Activated naive CD8-positive, alpha-beta T cell treated with anti-CD3 and anti-CD28 coated beads for 36 hours (primary cell): ENCODE results near the gene UEVLD. TPM values are rescaled to one million over a fixed set of nuclear protein-coding genes. Genes with fewer than 3 reads are reported as not detected.

Source experiments
- DNase-seq: peaks from one replicate; pipeline ENCODE4 v3.0.0; 2021
- H3K27ac Mint-ChIP-seq: one replicate; pipeline ENCODE4 v1.8.0; 2022; ENCODE audit warnings: mild to moderate bottlenecking, moderate library complexity, mixed read lengths
- H3K27me3 Mint-ChIP-seq: one replicate; pipeline ENCODE4 v1.8.0; 2022; ENCODE audit warnings: mild to moderate bottlenecking, mixed read lengths
- H3K36me3 Mint-ChIP-seq: one replicate; pipeline ENCODE4 v1.8.0; 2021; ENCODE audit warnings: mild to moderate bottlenecking, mixed read lengths
- H3K4me1 Mint-ChIP-seq: one replicate; pipeline ENCODE4 v1.8.0; 2021; ENCODE audit warnings: mixed read lengths
- H3K4me3 Mint-ChIP-seq: one replicate; pipeline ENCODE4 v1.8.0; 2022; ENCODE audit warnings: mild to moderate bottlenecking, moderate library complexity, mixed read lengths
- H3K9me3 Mint-ChIP-seq: one replicate; pipeline ENCODE4 v1.8.0; 2022; ENCODE audit warnings: mixed read lengths
- total RNA-seq, 2 experiments: library from RNA; stranded (reverse); gene quantifications; one replicate each; pipeline ENCODE4 v1.2.3, GENCODE V29; 2021

Gene UEVLD
- total RNA-seq, 2 experiments from 2014 or later: 15.4 to 15.7 TPM

DNA sequence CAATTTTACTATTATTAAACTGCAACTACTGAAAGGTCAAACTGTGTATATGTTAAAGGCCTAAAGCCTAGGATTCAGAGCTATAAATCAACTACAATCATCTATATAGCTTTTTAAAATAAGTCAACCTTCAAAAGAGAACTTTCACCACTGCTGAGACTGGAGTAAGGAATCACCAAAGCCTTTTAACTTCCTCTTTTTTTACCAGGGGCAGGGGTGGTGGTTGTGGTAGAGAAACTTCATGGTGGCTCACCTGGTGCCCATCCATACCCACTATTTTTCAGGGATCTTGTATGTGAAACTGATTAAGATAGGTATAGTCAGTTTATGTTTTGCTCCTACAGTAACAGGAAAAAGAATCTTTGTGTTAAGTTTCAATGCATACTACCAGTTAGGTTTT, 93.3 kb downstream of the UEVLD start:
- DNase-seq: no peak
- no peaks in the 10 kb centered on the region for H3K27me3 Mint-ChIP-seq
- no peak overlapping the region for H3K4me3 Mint-ChIP-seq
- peaks cover 15% of the 10 kb centered on the region for H3K36me3 Mint-ChIP-seq
- no peaks in the 10 kb centered on the region for H3K9me3 Mint-ChIP-seq
- peak overlapping the region; percentile 21 for H3K27ac Mint-ChIP-seq
- H3K4me1 Mint-ChIP-seq: peaks cover 6% of the 10 kb centered on the region

- Mint-ChIP-seq H3K4me3 (no peak overlapping the region), H3K27ac (no peak overlapping the region), H3K4me1 (peaks cover 6% of the 10 kb centered on the region), H3K27me3 (no peaks in the 10 kb centered on the region), H3K36me3 (peaks cover 11% of the 10 kb centered on the region), H3K9me3 (no peaks in the 10 kb centered on the region)
- DNase-seq: no peak
Observed at GRCh38 chr11:18493310-18493709, 95.2 kb downstream of the UEVLD start.

- Mint-ChIP-seq H3K9me3 (no peaks in the 10 kb centered on the region), H3K4me1 (peaks cover 6% of the 10 kb centered on the region), H3K27me3 (no peaks in the 10 kb centered on the region), H3K4me3 (no peak overlapping the region), H3K27ac (no peak overlapping the region), H3K36me3 (peaks cover 15% of the 10 kb centered on the region)
- no peak for DNase-seq
Observed at GRCh38 chr11:18492888-18493287, 95.6 kb downstream of the UEVLD start.

GRCh38 chr11:18491924-18492323, 96.6 kb downstream of the UEVLD start:
- no peak overlapping the region for H3K4me3 Mint-ChIP-seq
- no peak for DNase-seq
- no peak overlapping the region for H3K27ac Mint-ChIP-seq
- H3K9me3 Mint-ChIP-seq: no peaks in the 10 kb centered on the region
- no peaks in the 10 kb centered on the region for H3K27me3 Mint-ChIP-seq
- H3K36me3 Mint-ChIP-seq: peaks cover 21% of the 10 kb centered on the region
- H3K4me1 Mint-ChIP-seq: peaks cover 6% of the 10 kb centered on the region

DNA sequence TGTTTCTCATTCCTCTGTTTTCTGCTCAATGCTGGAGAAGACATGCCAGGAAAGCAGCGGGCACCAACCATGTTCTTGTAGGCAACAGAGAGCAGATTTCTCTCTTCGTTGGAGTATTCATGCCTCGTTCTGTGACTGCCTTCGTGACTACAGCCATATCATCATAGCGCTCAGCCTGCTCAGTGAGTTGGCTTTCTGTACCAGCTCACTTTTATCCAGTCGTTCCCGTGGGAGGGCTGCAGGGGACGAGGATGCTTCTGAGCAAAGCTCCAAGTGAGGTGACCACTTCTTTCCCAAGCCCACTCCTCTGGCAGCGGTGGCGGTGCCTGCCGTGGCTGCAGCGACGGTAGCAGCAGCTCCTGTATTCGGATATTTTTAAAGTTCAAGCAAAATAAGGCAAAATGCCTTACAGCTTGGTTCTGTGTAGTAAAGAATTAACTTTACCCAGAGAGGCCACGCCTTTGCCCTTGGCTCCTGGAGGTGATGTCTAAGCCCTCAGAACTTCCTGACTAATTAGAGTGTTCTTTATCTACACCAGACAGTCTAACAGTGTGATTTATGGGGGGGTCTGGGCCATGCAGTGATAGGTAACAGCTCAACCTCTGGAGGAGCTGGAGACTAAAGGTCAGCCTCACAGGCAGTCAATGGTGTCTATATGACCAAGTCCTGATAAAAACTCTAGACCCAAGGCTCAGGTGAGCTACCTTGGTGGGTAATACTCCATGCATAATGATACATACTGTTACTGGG, 97.6 kb downstream of the UEVLD start:
- peaks cover 26% of the 10 kb centered on the region for H3K36me3 Mint-ChIP-seq
- H3K4me3 Mint-ChIP-seq: no peak overlapping the region

GRCh38 chr11:18490319-18490718, 98.2 kb downstream of the UEVLD start:
- Mint-ChIP-seq H3K27ac (no peak overlapping the region), H3K9me3 (no peaks in the 10 kb centered on the region), H3K4me1 (peaks cover 7% of the 10 kb centered on the region), H3K27me3 (no peaks in the 10 kb centered on the region), H3K36me3 (peaks cover 23% of the 10 kb centered on the region), H3K4me3 (no peak overlapping the region)
- no peak for DNase-seq

More for the DNA sequence above, 97.6 kb downstream of the UEVLD start:
- Mint-ChIP-seq H3K27me3 (no peaks in the 10 kb centered on the region), H3K9me3 (no peaks in the 10 kb centered on the region), H3K4me1 (peaks cover 10% of the 10 kb centered on the region), H3K27ac (no peak overlapping the region)
- DNase-seq: no peak

- DNase-seq: no peak
Observed at GRCh38 chr11:18485913-18486528, 102.5 kb downstream of the UEVLD start.

More at GRCh38 chr11:18485913-18486528, 102.5 kb downstream of the UEVLD start:
- H3K27me3 Mint-ChIP-seq: no peaks in the 10 kb centered on the region
- H3K36me3 Mint-ChIP-seq: peaks cover 39% of the 10 kb centered on the region
- H3K27ac Mint-ChIP-seq: peak overlapping the region; percentile 67
- H3K9me3 Mint-ChIP-seq: no peaks in the 10 kb centered on the region
- H3K4me1 Mint-ChIP-seq: peaks cover 6% of the 10 kb centered on the region
- H3K4me3 Mint-ChIP-seq: no peak overlapping the region

Other genes starting within 250 kb of the UEVLD start
- 1,000 to 10,000 TPM; 2,369 to 2,412 TPM for gene LDHA, start 194.2 kb downstream of the UEVLD start, total RNA-seq
- gene LDHC, start 176.4 kb downstream of the UEVLD start, total RNA-seq: not detected
- not detected for gene LDHAL6A, start 132.9 kb downstream of the UEVLD start, total RNA-seq
- 10 to 100 TPM; 38.5 to 46.4 TPM for gene TSG101, start 61.8 kb downstream of the UEVLD start, total RNA-seq
- gene MISFA, start 11.1 kb upstream of the UEVLD start, total RNA-seq: 1 to 10 TPM in 1 of 2 experiments, under 1 TPM in 1; 0.54 to 1.4 TPM
- gene SPTY2D1, start 45.6 kb upstream of the UEVLD start, total RNA-seq: 10 to 100 TPM; 23.3 to 23.4 TPM
- under 1 TPM; 0.25 to 0.52 TPM for gene TMEM86A, start 110.0 kb upstream of the UEVLD start, total RNA-seq
- 1 to 10 TPM; 1.1 to 1.3 TPM for gene IGSF22, start 137.5 kb upstream of the UEVLD start, total RNA-seq
- not detected for gene PTPN5, start 203.1 kb upstream of the UEVLD start, total RNA-seq